HL-60 (cell line): ENCODE results near the gene SLC14A1.
"Not testable (repeated sequence)": the region's sequence is repeated elsewhere in the genome, so short reads cannot be mapped to it uniquely, and the experiment has no call there.

Experiments used
- DNase-seq, 2 experiments: peaks; one replicate each; pipeline ENCODE4 v3.0.0-alpha.2; 2010 to 2020; ENCODE audit warnings: low read depth in 1 of 2, low spot score in 1 of 2
- H3K27ac ChIP-seq: fragments of 250-450 bp; sonication (Bioruptor Pico); replicated peaks from 2 replicates; pipeline ENCODE4 v1.5.1; 2020; ENCODE audit warnings: mild to moderate bottlenecking, moderate library complexity
- H3K27me3 ChIP-seq: fragments of 250-450 bp; sonication (Bioruptor Pico); 2 replicates; pipeline ENCODE4 v1.5.1; 2021; ENCODE audit warnings: mild to moderate bottlenecking, moderate library complexity; ENCODE audit not compliant: insufficient read depth, poor library complexity, severe bottlenecking
- H3K4me3 ChIP-seq: replicated peaks from 2 replicates; pipeline ENCODE4 v1.5.1; 2011; ENCODE audit warnings: mild to moderate bottlenecking, control low read depth, low read length; ENCODE audit not compliant: insufficient read depth
- CTCF ChIP-seq: IDR thresholded peaks from one replicate; pipeline ENCODE4 v1.5.1; 2011; ENCODE audit warnings: low read length, control low read depth, inconsistent platforms; ENCODE audit not compliant: insufficient read depth
- GABPA ChIP-seq: IDR thresholded peaks from 2 replicates; pipeline ENCODE4 v1.6.1; 2012; ENCODE audit warnings: low read depth
- POLR2AphosphoS5 ChIP-seq: IDR thresholded peaks from 2 replicates; pipeline ENCODE4 v1.6.1; 2012; ENCODE audit warnings: low read depth
- REST ChIP-seq: IDR thresholded peaks from 2 replicates; pipeline ENCODE4 v1.6.1; 2012; ENCODE audit warnings: low read depth; ENCODE audit not compliant: insufficient replicate concordance
- SPI1 ChIP-seq: IDR thresholded peaks from 2 replicates; pipeline ENCODE4 v1.6.1; 2012; ENCODE audit warnings: low read depth, mild to moderate bottlenecking, borderline replicate concordance

SLC14A1 gene

GRCh38 chr18:45755934-45756333, 32.0 kb downstream of the SLC14A1 start:
- TF ChIP-seq POLR2AphosphoS5 (no peak), CTCF (no peak), SPI1 (no peak)
- H3K4me3 ChIP-seq = no peak overlapping the region
- no peak for DNase-seq
- H3K27me3 ChIP-seq = no peaks in the 10 kb centered on the region
- no peak overlapping the region for H3K27ac ChIP-seq

DNA sequence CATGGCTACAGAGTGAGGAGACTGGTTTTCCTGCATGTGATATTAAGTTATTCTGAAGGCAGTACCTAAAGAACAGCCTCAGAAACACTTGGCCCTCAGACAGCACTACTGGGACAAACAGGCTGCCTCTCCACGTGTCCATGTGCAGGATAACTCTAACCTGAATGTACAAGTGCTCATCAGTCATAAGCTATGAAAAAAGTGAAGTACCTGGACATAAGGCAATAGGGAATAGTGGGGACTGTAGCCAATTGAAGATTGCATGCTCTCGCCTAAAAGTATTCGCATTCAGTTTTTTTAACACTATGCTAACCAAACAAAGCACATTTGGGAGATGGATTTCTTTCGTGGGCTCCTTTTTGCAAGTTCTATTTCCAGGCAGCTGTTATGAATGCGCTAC, 33.0 kb downstream of the SLC14A1 start:
- no peak for DNase-seq
- Histone ChIP-seq H3K27me3 (no peaks in the 10 kb centered on the region), H3K27ac (no peak overlapping the region), H3K4me3 (no peak overlapping the region)
- no peak for TF ChIP-seq REST
- TF ChIP-seq POLR2AphosphoS5 = no peak
- no peak for TF ChIP-seq CTCF
- no peak for TF ChIP-seq SPI1
- no peak for TF ChIP-seq GABPA

DNA sequence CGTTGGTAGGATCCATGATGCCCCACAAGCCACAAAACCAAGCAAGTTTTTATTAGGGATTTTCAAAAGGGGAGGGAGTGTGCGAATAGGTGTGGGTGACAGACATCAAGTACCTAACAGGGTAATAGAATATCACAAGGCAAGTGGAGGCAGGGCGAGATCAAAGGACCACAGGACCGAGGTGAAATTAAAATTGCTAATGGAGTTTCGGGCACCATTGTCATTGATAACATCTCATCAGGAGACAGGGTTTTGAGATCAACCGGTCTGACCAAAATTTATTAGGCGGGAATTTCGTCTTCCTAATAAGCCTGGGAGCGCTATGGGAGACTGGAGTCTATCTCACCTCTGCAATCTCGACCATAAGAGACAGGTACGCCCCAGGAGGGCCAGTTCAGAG, 33.7 kb downstream of the SLC14A1 start:
- not testable (repeated sequence) for DNase-seq, H3K27ac ChIP-seq, H3K4me3 ChIP-seq, H3K27me3 ChIP-seq

GRCh38 chr18:45760462-45761036, 36.6 kb downstream of the SLC14A1 start:
- no peak overlapping the region for H3K27ac ChIP-seq
- H3K27me3 ChIP-seq = no peaks in the 10 kb centered on the region
- DNase-seq = no peak
- H3K4me3 ChIP-seq = no peak overlapping the region
- TF ChIP-seq SPI1 (no peak), REST (no peak), CTCF (no peak), POLR2AphosphoS5 (no peak), GABPA (no peak)
